ENCODE data around the gene TSHZ2.

The TSHZ2 gene

DNA sequence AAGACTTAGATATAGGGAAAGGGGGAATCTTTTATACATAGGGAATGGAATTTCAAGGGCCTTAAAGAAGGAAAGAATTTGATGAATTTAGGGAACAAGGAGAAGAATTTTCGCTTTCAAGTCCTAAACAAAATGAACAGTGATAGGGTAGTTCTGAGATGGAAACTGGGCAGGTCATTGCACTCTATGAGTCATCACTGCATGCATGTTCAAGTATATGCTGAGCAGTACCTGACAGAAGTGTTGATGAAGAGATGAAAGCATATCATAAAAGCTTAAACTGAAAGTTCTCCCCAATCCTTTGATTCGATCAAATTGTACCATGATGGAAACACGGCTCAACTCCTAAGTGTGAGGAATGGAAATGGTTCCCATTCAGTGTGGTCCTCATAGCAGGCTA lies 271.0 kb downstream of the TSHZ2 start:
- no peak for DNase-seq (ENCODE audit: low read depth in 2 of 2)

DNA sequence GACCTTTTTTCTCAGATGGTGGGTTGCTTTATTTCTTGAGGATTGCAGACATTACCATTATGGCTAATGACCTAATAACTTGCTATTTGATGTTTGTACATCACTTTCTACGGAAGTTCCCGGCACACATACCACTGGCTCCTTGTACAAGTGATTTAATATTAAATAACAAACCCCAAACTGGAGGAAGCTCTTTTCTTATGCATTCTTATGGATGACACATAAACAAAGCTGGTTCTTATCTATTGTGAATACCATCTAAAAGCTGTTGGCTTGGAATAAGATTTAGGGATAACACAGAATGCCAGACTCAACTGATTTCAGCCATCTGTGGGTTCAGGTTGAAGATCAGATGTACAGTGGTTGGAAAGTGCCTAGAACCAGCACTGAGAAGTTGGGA lies 272.6 kb downstream of the TSHZ2 start:
- DNase-seq (ENCODE audit: low read depth in 2 of 2): no peak

DNA sequence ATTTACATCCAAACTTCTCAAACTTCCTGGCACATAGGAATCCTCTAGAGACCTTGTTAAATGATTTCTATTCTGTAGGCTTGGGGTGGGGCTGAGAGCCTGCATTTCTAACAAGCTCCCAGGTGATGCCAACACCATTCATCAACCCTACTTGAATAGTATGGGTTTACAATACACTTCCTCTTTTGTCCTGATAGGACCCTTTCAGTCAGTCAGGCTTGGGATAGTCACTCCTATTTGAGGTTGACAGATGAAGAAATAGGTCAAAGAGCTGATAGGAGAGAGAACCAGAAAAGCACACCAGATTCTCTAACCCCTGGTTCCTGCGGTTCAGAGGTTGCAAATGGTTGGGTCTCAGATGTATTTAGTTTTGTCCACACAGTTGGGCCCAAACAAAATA lies 273.4 kb downstream of the TSHZ2 start:
- DNase-seq (ENCODE audit: low read depth in 2 of 2): no peak

DNA sequence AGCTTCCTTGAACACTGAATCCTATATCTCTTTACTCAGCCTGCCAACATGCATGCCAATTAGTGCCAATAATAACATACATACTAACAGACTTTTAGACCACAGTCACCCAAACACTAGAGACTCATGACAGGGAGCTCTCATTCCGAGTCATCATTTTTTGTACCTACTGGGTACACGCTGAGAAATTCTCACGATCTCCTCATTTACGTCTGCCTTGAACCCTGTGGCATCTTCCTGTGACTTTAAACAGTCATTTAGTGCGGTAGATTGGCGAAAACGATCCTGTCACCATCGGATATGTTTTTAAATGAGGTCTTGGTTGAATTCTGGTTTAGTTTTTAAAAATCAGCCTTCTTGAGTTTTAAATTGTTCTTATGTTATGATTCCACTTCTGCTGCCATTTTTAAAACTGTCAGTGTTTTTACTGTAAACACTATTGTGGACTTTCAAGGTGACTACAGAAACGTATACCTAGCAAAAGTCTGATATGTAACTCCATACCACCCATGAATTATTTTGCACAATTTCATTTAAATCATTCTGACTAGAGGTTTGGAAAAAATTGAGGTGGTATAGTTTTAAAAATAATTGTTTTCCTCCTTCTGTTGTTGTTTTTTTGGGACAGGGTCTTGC lies 275.4 kb downstream of the TSHZ2 start:
- DNase-seq (ENCODE audit: low read depth in 2 of 2): no peak

DNA sequence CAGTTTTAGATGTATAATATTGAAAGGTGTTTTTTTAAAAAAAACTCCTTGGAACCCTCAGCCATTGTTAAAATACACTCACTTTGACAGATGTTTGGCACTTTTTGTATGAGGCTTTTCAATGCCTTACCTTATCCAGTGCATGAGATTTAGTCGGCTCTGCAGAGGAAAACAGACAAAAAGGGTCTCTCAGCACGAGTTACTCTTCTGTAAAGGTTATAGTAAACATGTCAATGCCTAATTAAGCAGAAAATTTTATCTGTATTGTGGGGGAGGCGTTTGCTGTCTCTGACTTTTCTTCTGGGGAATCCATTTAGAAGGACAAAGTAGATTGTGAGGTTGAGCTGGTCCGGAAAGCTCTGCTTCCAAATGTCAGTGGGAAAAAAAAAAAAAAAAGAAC lies 278.3 kb downstream of the TSHZ2 start:
- no peak for DNase-seq (ENCODE audit: low read depth in 2 of 2)

DNA sequence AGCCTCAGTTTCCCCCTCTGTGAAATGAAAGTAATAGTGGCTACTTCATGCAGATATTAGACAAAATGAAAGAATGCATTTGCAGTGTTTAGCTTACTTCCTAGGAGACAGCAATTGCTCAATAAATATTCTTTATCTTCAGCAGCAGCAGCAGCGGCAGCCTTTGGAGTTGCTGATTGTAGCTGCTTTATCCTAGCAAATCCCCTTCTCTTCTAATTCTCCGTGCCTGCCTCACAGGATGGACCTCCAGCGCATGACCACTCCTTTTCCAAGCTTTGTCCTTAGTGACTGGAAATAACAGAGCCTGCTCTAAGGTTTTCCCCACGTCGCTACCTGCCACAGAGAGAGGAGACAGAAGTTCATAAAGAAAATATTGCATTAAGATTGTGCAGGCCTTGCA lies 279.8 kb downstream of the TSHZ2 start:
- no peak for DNase-seq (ENCODE audit: low read depth in 2 of 2)

DNA sequence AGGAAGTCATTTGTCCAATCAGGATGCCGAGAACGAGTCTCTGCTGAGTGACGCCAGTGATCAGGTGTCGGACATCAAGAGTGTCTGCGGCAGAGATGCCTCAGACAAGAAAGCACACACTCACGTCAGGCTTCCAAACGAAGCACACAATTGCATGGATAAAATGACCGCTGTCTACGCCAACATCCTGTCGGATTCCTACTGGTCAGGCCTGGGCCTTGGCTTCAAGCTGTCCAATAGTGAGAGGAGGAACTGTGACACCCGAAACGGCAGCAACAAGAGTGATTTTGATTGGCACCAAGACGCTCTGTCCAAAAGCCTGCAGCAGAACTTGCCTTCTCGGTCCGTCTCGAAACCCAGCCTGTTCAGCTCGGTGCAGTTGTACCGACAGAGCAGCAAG lies 281.5 kb downstream of the TSHZ2 start:
- no peak for DNase-seq (ENCODE audit: low read depth in 2 of 2)

DNA sequence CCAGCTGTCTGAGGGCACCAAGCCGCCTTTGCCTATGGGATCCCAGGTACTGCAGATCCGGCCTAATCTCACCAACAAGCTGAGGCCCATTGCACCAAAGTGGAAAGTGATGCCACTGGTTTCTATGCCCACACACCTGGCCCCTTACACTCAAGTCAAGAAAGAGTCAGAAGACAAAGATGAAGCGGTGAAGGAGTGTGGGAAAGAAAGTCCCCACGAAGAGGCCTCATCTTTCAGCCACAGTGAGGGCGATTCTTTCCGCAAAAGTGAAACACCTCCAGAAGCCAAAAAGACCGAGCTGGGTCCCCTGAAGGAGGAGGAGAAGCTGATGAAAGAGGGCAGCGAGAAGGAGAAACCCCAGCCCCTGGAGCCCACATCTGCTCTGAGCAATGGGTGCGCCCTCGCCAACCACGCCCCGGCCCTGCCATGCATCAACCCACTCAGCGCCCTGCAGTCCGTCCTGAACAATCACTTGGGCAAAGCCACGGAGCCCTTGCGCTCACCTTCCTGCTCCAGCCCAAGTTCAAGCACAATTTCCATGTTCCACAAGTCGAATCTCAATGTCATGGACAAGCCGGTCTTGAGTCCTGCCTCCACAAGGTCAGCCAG lies 283.0 kb downstream of the TSHZ2 start:
- no peak for DNase-seq (ENCODE audit: low read depth in 2 of 2)

DNA sequence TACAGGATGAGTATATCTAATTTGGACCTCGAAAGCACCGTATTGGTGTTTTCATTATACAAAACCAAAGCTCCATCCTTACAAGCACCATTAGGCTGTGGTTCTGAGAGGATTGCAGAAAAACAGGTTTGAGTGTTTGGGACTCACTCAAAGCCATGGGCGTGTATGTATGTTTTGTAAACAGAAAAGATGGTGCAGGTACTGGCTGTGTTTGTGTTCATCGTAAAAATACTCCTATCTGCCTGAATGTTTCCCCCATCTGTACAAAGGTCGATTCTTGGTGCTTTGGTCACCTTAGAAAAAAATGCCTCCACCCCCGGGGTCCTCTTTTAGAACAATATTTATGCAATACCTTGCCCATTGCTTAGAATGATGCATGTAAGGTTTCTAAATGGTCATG lies 286.6 kb downstream of the TSHZ2 start:
- DNase-seq (ENCODE audit: low read depth in 2 of 2): no peak

DNA sequence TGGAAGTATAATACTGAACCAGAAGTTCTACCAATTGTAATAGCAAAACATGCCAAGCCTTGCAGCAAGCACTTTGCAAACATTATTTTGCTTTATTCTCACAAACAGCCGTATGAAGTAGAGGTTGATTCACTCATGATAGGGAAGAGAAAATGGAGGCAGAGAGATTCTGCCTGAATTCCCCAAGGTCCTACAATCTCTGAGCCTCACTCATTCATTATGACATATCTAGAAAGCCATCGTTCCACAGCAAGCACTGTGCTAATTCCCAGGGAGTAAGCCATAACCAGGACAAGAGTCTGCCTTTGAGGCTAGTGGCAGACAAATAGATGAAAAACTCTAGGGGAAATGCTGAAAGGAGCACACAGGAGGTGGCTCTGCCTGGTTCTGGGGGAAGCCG lies 288.0 kb downstream of the TSHZ2 start:
- DNase-seq (ENCODE audit: low read depth in 2 of 2): no peak

DNA sequence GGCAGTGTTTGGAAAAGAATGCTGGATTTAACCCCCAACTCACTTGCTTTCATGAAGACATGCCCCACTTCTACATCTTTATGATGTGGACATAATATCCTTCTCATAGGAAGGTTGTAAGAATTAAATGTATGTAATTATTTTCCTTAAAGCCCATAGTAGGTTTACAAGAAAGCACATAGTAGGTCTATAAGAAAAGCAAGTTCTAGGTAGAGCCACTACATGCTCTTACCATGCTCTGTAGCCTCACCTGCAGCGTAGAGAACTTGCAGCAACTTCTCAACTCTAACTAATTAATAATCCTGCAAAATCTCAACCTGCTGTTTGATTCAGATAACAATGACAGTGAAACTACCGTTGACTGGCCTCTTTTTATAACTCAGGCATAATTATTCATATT lies 288.4 kb downstream of the TSHZ2 start:
- DNase-seq (ENCODE audit: low read depth in 2 of 2): no peak

DNA sequence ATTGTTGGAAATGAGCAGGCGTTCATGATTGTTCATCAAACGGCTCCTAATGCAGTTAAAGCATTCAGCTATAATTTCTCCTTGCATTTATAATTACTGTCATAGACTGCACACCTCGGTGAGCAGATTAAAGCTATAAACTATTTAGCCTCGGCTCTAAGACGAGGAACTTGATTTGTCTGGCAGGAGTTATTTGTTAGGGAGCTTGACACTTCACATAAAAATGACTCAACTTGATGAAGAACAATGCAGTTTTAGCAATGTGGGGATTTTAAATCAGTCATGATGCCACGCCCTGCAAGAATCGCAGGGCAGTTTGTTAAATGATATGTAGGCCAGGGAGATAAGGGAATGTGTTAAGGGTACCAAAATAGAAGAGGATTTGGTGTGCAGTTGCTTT lies 290.2 kb downstream of the TSHZ2 start:
- DNase-seq (ENCODE audit: low read depth in 2 of 2): no peak

DNA sequence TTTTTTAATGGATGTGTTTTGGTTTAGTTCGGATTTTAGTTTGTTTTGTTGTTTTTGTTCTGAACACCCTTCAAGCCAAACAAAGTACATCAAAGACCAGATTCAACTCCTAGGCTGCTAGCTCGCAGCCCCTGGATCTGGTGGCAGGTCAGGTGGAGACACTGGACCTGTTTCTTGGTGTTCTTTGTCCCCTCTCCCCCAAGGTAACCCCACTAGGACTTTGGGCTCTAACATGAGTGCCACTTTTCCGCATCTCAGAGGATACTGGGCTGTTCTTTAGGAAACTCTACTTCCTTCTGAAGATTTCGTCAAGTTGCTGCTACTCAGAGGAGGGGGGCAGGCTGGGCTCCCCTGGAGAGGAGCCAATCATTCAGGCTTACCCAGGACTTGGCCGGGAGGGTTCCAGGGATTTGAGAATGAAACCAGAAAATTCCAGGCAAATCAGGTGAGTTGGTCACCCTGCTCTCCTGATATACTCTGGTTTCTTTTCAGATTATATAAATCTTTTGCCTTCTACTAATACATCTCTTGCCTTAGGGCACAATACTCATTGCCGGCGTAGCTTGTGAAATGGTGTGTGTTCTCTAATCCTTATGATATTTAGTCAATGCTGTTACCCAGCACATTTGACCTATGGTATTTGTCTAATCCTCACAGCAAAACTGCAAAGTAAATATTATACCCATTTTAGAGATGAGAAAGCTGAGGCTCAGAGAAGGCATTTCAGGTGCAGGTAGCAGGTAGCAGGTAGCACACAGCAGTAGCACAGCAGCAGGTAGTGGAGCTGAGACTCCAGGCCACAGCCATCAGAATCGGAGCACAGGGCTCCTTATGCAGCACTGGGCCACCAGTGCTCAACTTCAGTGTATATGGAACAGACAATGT lies 291.6 kb downstream of the TSHZ2 start:
- DNase-seq (ENCODE audit: low read depth in 2 of 2): no peak

DNA sequence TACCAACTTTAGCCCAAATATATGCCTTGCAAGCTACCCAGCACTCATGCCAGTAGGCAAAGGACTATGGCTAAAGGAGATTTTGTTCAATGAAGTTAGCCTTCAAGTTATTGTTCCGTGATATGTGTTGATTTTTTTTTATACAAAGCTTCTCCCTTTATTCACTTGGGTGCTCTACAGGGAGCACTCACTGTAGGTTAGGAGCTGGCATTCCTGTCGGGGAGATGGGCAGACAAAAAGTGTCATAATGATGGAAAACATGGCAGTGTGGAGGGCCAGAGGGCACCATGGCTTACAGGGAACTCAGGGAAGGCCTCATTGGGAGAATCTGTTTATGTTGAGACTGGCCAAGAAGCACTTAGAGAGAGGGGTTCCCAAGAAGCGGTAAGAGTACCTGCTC lies 292.4 kb downstream of the TSHZ2 start:
- no peak for DNase-seq (ENCODE audit: low read depth in 2 of 2)

DNA sequence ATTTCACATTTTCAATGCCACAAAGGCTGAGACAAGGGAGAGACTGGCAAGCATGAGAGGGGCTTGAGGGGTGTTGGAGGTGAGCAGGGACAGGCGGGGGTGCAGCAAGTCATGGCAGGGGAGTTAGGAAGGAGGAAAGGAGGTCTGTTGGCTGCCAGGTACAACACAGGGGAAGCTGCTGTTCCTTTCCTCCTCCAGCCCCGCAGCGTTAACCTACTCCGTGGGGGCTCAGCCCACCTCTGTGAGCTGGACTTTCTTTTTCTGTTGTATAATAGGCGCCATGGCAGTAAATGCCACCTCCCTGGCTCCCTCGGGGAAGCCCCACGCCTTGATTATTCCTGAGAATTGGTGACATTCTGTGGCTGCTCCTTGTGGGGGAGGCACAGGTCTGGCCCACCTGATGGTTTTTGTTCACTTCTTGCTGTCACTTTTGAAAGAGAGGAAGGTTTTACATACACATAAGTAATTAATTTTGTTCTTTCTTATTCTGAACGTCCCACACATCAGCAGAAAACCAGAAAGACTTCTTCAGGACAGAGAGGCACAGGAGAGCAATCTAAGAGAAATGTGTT lies 293.2 kb downstream of the TSHZ2 start:
- DNase-seq (ENCODE audit: low read depth in 2 of 2): no peak

DNA sequence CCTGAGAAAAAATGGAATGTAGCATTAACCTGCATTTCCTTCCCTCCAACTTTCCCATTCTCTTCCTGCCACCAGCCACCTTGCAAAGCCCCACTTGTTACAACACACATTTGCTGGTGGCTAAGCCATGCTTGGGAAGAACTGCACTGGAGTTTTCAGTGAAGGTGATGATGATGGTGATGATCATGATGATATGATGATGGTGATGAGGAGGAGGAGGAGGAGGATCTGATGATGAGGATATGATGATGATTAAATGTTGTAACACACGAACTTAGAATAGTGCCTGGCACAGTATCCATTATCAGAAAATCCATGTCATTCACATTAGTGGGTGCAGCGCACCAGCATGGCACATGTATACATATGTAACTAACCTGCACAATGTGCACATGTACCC lies 297.2 kb downstream of the TSHZ2 start:
- DNase-seq (ENCODE audit: low read depth in 2 of 2): no peak

DNA sequence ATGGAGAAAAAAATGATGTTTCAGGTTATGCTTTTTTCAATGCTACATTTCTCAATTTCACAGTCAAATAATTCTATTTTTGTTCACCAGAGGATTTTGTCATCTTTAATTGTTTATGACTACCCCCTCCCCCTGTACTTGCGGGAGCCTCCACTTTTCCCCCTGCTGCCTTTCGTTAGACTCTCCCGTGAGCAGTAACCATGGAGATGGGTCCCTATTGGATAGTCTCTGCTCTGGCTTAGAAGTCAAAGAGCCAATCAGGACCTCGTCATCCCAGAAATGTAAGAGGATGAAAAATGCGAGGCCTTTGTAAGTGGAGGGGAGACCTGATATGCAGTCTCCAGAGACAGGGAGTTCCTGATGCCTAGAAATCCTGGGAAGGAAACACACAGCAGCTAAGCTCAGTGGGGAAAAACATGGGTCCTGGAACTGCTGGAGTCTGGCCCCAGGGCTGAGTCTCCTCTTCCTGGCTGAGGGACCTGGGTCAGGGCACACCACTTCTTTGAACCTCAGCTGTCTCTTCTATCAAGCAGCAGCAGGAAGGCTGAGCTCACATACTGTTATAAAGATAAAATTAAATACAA lies 298.7 kb downstream of the TSHZ2 start:
- DNase-seq (ENCODE audit: low read depth in 2 of 2): no peak

DNA sequence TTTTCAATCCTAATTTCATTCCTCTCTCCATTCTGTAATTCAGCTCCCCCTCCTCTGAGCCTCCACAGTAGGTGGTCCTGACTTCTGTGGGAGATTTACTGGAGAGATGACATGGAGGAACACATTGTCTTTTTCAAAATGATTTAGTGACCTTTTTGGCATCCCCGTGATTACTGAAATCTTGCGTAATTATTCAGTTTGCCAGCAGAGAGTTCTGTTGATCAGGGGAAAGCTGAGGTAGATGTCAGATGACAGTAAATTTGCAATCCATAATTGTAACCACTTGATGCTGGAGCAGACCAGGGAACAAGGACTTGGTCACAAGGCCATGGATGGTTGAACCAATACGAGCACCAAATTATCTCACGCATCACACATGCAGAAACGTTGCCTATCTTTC lies 302.2 kb downstream of the TSHZ2 start:
- DNase-seq (ENCODE audit: low read depth in 2 of 2): no peak

DNA sequence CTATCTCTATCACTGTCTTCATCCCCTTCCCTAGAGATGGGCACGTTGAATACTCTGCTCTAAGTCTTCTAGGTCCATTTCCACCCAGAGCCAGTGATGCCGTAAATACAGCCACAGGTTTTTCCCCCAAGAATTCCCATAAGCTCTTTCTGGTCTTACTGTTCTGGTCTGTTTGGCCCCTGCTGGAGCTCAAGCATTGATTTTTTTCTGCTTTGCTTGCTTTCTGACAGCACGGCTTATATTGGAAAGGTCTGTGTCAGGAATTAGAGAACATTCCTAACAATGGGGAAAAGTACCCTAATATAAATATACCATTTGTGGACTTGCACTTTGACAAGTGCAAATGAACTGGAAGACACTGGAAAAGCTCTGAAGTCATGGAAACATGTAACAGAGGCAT lies 302.6 kb downstream of the TSHZ2 start:
- DNase-seq (ENCODE audit: low read depth in 2 of 2): no peak

DNA sequence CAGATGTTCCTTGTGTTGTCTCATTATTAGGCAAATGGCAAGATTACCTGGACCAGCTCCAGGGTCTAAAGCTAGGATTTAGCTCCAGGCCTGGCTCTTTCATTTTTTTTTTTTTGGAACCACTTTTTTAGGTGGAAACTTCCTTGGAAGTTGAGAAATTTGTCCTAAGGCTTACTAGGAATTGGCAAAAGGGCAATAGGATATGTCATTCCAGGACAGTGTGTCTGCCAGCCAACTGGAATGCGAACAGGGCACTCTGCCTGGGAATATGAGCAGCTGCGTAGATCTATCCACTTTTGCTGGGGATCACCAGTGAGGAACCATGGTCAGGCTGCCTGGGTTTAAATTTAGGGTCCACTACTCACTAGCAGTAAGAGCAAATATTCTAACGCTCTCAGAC lies 304.0 kb downstream of the TSHZ2 start:
- DNase-seq (ENCODE audit: low read depth in 2 of 2): no peak

DNA sequence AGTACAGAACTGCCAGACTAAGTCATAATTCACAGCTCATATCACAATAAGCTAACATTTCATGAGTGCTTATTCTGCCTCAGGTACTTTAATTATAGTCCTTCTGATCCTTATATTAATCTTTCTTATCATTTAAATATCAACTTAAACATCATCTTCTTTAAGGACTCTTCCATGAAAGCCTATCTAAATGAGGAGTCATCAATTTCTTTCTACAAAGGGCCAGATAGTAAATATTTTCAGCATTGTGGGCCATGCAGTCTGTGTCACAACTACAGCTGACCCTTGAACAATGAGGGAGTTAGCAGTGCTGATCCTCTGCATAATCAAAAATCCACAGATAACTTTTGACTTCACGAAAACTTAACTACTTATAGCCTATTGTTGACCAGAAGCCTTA lies 306.4 kb downstream of the TSHZ2 start:
- no peak for DNase-seq (ENCODE audit: low read depth in 2 of 2)

DNA sequence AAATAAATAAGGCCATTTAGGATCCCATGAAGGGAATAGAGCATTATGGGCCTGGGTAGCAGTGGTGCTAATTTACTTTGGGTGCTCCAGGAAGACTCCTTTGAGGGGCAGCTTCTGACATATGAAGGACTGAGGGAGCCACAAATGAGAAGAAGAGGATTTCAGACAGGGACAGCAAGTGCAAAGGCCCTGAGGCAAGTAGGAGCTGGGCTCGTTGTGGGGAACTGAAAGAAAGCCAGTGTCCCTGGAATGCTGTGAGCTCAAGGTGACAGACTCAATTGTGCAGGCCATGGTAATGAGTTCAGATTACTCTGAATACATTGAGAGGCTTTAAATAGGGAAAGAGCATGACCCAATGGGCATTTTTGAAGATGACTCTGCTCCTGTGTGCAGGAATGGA lies 307.6 kb downstream of the TSHZ2 start:
- DNase-seq (ENCODE audit: low read depth in 2 of 2): no peak
